GM19455 (cell line): ENCODE results near the gene PRKACA.
A peak's percentile ranks its signal among the peaks of the same experiment; 100 is the strongest.
"Not testable (repeated sequence)": the region's sequence is repeated elsewhere in the genome, so short reads cannot be mapped to it uniquely, and the experiment has no call there.

ENCODE experiments used
- ATAC-seq: cut with Tn5 transposase; IDR thresholded peaks from one replicate; pipeline ENCODE4 v1.9.1; 2021; ENCODE audit not compliant: unreplicated experiment

The PRKACA gene

GRCh38 chr19:14148751-14149410 is 31.3 kb upstream of the PRKACA start:
- ATAC-seq, result no peak

- no peak for ATAC-seq
These were observed 30.4 kb upstream of the PRKACA start for GRCh38 chr19:14147797-14148605.

- no peak for ATAC-seq
These were observed 29.2 kb upstream of the PRKACA start for GRCh38 chr19:14146789-14147216.

- ATAC-seq, result not testable (repeated sequence)
These were observed 28.6 kb upstream of the PRKACA start for GRCh38 chr19:14146169-14146568.

- no peak for ATAC-seq
These were observed 27.8 kb upstream of the PRKACA start for GRCh38 chr19:14145381-14145780.

GRCh38 chr19:14142262-14143190 is 25.0 kb upstream of the PRKACA start:
- ATAC-seq, result no peak

GRCh38 chr19:14141041-14141440 is 23.5 kb upstream of the PRKACA start:
- no peak for ATAC-seq

- ATAC-seq, result no peak
These were observed 22.4 kb upstream of the PRKACA start for GRCh38 chr19:14139944-14140343.

GRCh38 chr19:14138576-14139265 is 21.2 kb upstream of the PRKACA start:
- ATAC-seq, result no peak

- ATAC-seq, result peak; percentile 80
These were observed 19.1 kb upstream of the PRKACA start, which contains the start of gene ASF1B for GRCh38 chr19:14136509-14137281. Gene ASF1B (minus strand): TSS chr19:14136589. CDS start chr19:14136456, 133 bp downstream.

- no peak for ATAC-seq
These were observed 18.5 kb upstream of the PRKACA start for GRCh38 chr19:14135985-14136508.

GRCh38 chr19:14135355-14135754 is 17.8 kb upstream of the PRKACA start:
- no peak for ATAC-seq

GRCh38 chr19:14127929-14128509 is 10.5 kb upstream of the PRKACA start:
- ATAC-seq, result no peak

- ATAC-seq, result no peak
These were observed 9.6 kb upstream of the PRKACA start for GRCh38 chr19:14127176-14127575.

GRCh38 chr19:14122924-14123323 is 5.4 kb upstream of the PRKACA start:
- no peak for ATAC-seq

- ATAC-seq, result no peak
These were observed 2.9 kb upstream of the PRKACA start for GRCh38 chr19:14120497-14120780.

- ATAC-seq, result no peak
These were observed 2.3 kb upstream of the PRKACA start for GRCh38 chr19:14119644-14120496.

GRCh38 chr19:14119146-14119545 is 1.6 kb upstream of the PRKACA start:
- no peak for ATAC-seq
